CD4-positive, alpha-beta memory T cell (primary cell): ENCODE measurements around the gene ITM2C. TPM values are rescaled to one million over a fixed set of nuclear protein-coding genes. Genes with fewer than 3 reads are reported as not detected.

Experiments used
- CTCF ChIA-PET: fragments of 350-600 bp; sonication (Branson Sonifier 250); formaldehyde crosslinking; loops from one replicate; lab custom pipeline; 2021; ENCODE audit warnings: inconsistent platforms; ENCODE audit not compliant: partially characterized antibody; lab: Charles Lee
- POLR2A ChIA-PET: fragments of 350-600 bp; sonication (Branson Sonifier 250); formaldehyde crosslinking; loops from one replicate; lab custom pipeline; 2021; ENCODE audit not compliant: partially characterized antibody; lab: Charles Lee
- DNase-seq, 5 donors: peaks; one replicate each; pipeline versions ENCODE4 v3.0.0 to v3.0.0-alpha.2; 2020 to 2022; ENCODE audit warnings: mixed read lengths in 1 of 5
- H3K27ac ChIP-seq: one replicate; pipeline ENCODE4 v1.7.0; 2013; ENCODE audit warnings: low read depth, low read length
- H3K27me3 ChIP-seq: 2 replicates; pipeline ENCODE4 v1.7.0; 2013; ENCODE audit warnings: mild to moderate bottlenecking, low read length, moderate library complexity; ENCODE audit not compliant: insufficient read depth
- H3K36me3 ChIP-seq: 2 replicates; pipeline ENCODE4 v1.7.0; 2013; ENCODE audit warnings: mild to moderate bottlenecking, low read length, moderate library complexity; ENCODE audit not compliant: insufficient read depth
- H3K4me1 ChIP-seq: 2 replicates; pipeline ENCODE4 v1.7.0; 2013; ENCODE audit warnings: mild to moderate bottlenecking, low read length, moderate library complexity; ENCODE audit not compliant: insufficient read depth
- H3K4me3 ChIP-seq, 2 donors: one replicate each; pipeline ENCODE4 v1.7.0; 2013; ENCODE audit warnings: low read length in 2 of 2, mild to moderate bottlenecking in 1 of 2
- H3K9me3 ChIP-seq, 2 donors: one replicate each; pipeline ENCODE4 v1.7.0; 2013; ENCODE audit warnings: low read length in 2 of 2, control low read depth in 1 of 2; ENCODE audit not compliant: control insufficient read depth in 1 of 2
- H3K27ac Mint-ChIP-seq, 7 donors: one replicate each; pipeline ENCODE4 v1.8.0; 2020 to 2021; ENCODE audit warnings: mixed read lengths in 7 of 7, mild to moderate bottlenecking in 6 of 7, inconsistent platforms in 3 of 7, moderate library complexity in 3 of 7
- H3K27me3 Mint-ChIP-seq, 2 donors: one replicate each; pipeline ENCODE4 v1.8.0; 2020 to 2021; ENCODE audit warnings: mixed read lengths in 2 of 2
- H3K36me3 Mint-ChIP-seq, 2 donors: one replicate each; pipeline ENCODE4 v1.8.0; 2020 to 2021; ENCODE audit warnings: mixed read lengths in 2 of 2, inconsistent platforms in 1 of 2, mild to moderate bottlenecking in 1 of 2
- H3K4me1 Mint-ChIP-seq, 4 donors: one replicate each; pipeline ENCODE4 v1.8.0; 2020 to 2021; ENCODE audit warnings: mixed read lengths in 4 of 4, mild to moderate bottlenecking in 1 of 4
- H3K4me3 Mint-ChIP-seq, 8 donors: one replicate each; pipeline ENCODE4 v1.8.0; 2020 to 2021; ENCODE audit warnings: mixed read lengths in 8 of 8, mild to moderate bottlenecking in 7 of 8, moderate library complexity in 6 of 8, inconsistent platforms in 3 of 8
- H3K9me3 Mint-ChIP-seq, 8 donors: one replicate each; pipeline ENCODE4 v1.8.0; 2020 to 2021; ENCODE audit warnings: mixed read lengths in 8 of 8, mild to moderate bottlenecking in 5 of 8, inconsistent platforms in 3 of 8, moderate library complexity in 1 of 8
- intact Hi-C: fragments of 100-400 bp; cut with micrococcal nuclease; formaldehyde crosslinking; loops from one replicate; pipeline ENCODE4 v1.15.1; 2023
- polyA plus RNA-seq, 2 donors: library from polyadenylated mRNA; unstranded; fragments of 300-500 nt; fragmentation: Illumina TruSeq; gene quantifications; one replicate each; pipeline ENCODE4 v1.2.3, GENCODE V29; 2021
- total RNA-seq, 2 experiments: library from RNA; stranded (reverse); gene quantifications; one replicate each; pipeline ENCODE4 v1.2.3, GENCODE V29; 2021

Gene ITM2C
- total and polyA plus RNA-seq, 4 experiments from 2014 or later, result 24.1 to 40.8 (median 28.4) TPM

- peaks cover 5 to 35% (median 22%) of the 10 kb centered on the region in 4 donors for H3K4me1 Mint-ChIP-seq
- peak overlapping the region in 5 of 7 donors; percentile 7 to 82 (median 57) for H3K27ac Mint-ChIP-seq
- CTCF ChIA-PET, result interaction anchor here (0.7 to 1.8 kb wide), 3 partner anchors 16 to 48 kb away, joined by 3 to 7 read pairs (median 4); partner anchors contain the start of gene GPR55
- peaks cover 7 to 15% of the 10 kb centered on the region in 2 donors for H3K36me3 Mint-ChIP-seq
- Histone ChIP-seq H3K27ac (no peak overlapping the region), H3K4me3 (no peak overlapping the region), H3K9me3 (no peaks in the 10 kb centered on the region), H3K36me3 (no peaks in the 10 kb centered on the region), H3K4me1 (peaks cover 22% of the 10 kb centered on the region), H3K27me3 (no peaks in the 10 kb centered on the region)
- DNase-seq, result no peak
- no peaks in the 10 kb centered on the region for H3K9me3 Mint-ChIP-seq
- H3K4me3 Mint-ChIP-seq, result peak overlapping the region in 2 of 8 donors; percentile 30 to 57
- POLR2A ChIA-PET, result interaction anchor here (1.9 to 2.7 kb wide), 2 partner anchors 11 to 12 kb away, joined by 8 to 12 read pairs; partner anchors contain the start of gene ITM2C
- intact Hi-C loops, result no loop called here
- H3K27me3 Mint-ChIP-seq, result no peaks in the 10 kb centered on the region
These were observed 12.5 kb downstream of the ITM2C start for GRCh38 chr2:230877116-230877758.

GRCh38 chr2:230877759-230878598, 13.2 kb downstream of the ITM2C start:
- Histone ChIP-seq H3K27ac (no peak overlapping the region), H3K36me3 (no peaks in the 10 kb centered on the region), H3K27me3 (no peaks in the 10 kb centered on the region), H3K9me3 (no peaks in the 10 kb centered on the region), H3K4me1 (peaks cover 15% of the 10 kb centered on the region), H3K4me3 (no peak overlapping the region)
- peaks cover 1 to 29% (median 17%) of the 10 kb centered on the region in 4 donors for H3K4me1 Mint-ChIP-seq
- no peaks in the 10 kb centered on the region for H3K9me3 Mint-ChIP-seq
- peak overlapping the region in 2 of 8 donors; percentile 30 to 57 for H3K4me3 Mint-ChIP-seq
- peak overlapping the region in 4 of 7 donors; percentile 26 to 82 (median 68) for H3K27ac Mint-ChIP-seq
- H3K27me3 Mint-ChIP-seq, result no peaks in the 10 kb centered on the region
- peak in 4 of 5 donors; percentile 32 to 77 (median 40) for DNase-seq
- intact Hi-C loops, result no loop called here
- peaks cover 7 to 15% of the 10 kb centered on the region in 2 donors for H3K36me3 Mint-ChIP-seq
- CTCF ChIA-PET, result interaction anchor here (0.7 to 1.8 kb wide), 6 partner anchors 13 to 54 kb away, joined by 3 to 7 read pairs (median 4); partner anchors contain the start of genes GPR55 and ITM2C
- POLR2A ChIA-PET, result interaction anchor here (1.9 to 2.7 kb wide), 2 partner anchors 11 to 13 kb away, joined by 8 to 12 read pairs; partner anchors contain the start of gene ITM2C

DNA sequence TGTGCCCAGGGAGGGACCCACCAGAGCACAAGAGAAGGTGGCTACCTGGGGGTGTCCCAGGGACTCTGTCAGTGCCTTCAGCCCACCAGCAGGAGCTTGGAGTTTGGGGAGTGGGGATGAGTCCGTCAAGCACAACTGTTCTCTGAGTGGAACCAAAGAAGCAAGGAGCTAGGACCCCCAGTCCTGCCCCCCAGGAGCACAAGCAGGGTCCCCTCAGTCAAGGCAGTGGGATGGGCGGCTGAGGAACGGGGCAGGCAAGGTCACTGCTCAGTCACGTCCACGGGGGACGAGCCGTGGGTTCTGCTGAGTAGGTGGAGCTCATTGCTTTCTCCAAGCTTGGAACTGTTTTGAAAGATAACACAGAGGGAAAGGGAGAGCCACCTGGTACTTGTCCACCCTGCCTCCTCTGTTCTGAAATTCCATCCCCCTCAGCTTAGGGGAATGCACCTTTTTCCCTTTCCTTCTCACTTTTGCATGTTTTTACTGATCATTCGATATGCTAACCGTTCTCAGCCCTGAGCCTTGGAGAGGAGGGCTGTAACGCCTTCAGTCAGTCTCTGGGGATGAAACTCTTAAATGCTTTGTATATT, 14.0 kb downstream of the ITM2C start:
- H3K4me3 Mint-ChIP-seq, result peak overlapping the region in 1 of 8 donors; percentile 20
- ChIA-PET CTCF (interaction anchor here (1.3 to 1.8 kb wide), 6 partner anchors 12 to 55 kb away, joined by 3 to 7 read pairs (median 5); partner anchors contain the start of gene ITM2C), POLR2A (interaction anchor here (1.9 to 2.7 kb wide), 2 partner anchors 12 to 14 kb away, joined by 8 to 12 read pairs; partner anchors contain the start of gene ITM2C)
- H3K27me3 Mint-ChIP-seq, result no peaks in the 10 kb centered on the region
- H3K4me1 Mint-ChIP-seq, result peaks cover 2 to 28% (median 15%) of the 10 kb centered on the region in 4 donors
- no peak for DNase-seq
- peak overlapping the region in 1 of 7 donors; percentile 32 for H3K27ac Mint-ChIP-seq
- no peak overlapping the region for H3K27ac ChIP-seq
- intact Hi-C loops, result no loop called here
- no peaks in the 10 kb centered on the region for H3K27me3 ChIP-seq
- no peak overlapping the region for H3K4me3 ChIP-seq
- H3K9me3 ChIP-seq, result no peaks in the 10 kb centered on the region
- peaks cover 8% of the 10 kb centered on the region for H3K4me1 ChIP-seq
- no peaks in the 10 kb centered on the region for H3K9me3 Mint-ChIP-seq
- H3K36me3 Mint-ChIP-seq, result peaks cover 7 to 15% of the 10 kb centered on the region in 2 donors
- H3K36me3 ChIP-seq, result no peaks in the 10 kb centered on the region

DNA sequence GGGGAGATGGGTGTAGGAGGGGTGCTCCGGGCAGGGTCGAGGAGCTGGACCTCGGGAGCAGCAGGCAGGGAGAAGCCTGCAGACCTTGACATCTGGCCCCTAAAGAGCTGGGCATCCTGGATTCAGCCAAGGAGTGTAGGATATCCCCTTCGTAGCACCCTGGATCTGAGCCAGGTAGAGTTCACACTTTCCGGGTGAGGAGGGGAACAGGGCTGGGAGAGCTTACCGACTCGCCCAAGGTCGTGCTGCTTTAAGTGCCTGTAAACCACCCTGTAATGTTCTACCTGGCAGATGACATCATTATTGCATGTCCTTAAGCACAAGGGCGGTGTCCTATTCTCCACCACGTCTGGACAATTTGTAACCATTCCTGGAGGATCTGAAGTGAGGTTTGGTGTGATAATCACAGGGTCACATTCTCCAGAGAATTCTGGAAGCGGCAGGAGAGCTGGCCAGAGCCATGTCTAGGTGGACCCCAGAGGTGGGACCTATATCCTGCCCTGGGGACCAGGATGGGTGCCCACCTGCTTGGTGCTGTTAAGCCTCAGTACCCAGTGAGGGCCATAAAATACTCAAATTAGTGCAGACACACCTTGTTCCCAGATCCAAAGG, 14.6 kb downstream of the ITM2C start:
- POLR2A ChIA-PET, result interaction anchor here (2.7 kb wide), 1 partner anchor 13 kb away, joined by 12 read pairs; no protein-coding TSS in a partner anchor
- no peaks in the 10 kb centered on the region for H3K27me3 Mint-ChIP-seq
- peaks cover 2 to 28% (median 10%) of the 10 kb centered on the region in 4 donors for H3K4me1 Mint-ChIP-seq

DNA sequence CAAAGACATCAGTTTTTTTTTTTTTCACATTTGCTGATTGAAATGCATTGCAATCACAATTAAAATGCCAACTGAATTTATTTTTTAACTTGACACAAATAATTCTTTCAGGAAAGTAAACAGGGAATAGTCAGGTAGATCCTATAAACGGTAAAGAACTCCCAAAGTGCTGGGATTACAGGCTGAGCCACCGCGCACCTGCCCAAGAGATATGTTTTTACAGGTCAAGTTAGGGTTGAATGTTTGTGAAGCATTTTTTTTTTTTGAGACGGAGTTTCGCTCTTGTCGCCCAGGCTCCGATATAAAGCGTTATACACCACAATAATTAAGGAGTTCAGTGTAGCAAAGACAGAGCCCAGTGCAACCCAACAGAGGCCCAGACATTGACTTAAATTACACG, 15.1 kb downstream of the ITM2C start:
- Mint-ChIP-seq H3K4me3 (no peak overlapping the region), H3K27ac (no peak overlapping the region), H3K27me3 (no peaks in the 10 kb centered on the region), H3K9me3 (no peaks in the 10 kb centered on the region), H3K36me3 (peaks cover 7 to 15% of the 10 kb centered on the region in 2 donors), H3K4me1 (peaks cover 2 to 26% (median 8%) of the 10 kb centered on the region in 4 donors)
- intact Hi-C loops, result no loop called here
- POLR2A ChIA-PET, result no interaction called here
- peaks cover 5% of the 10 kb centered on the region for H3K4me1 ChIP-seq
- H3K4me3 ChIP-seq, result no peak overlapping the region
- H3K36me3 ChIP-seq, result no peaks in the 10 kb centered on the region
- no peaks in the 10 kb centered on the region for H3K9me3 ChIP-seq
- H3K27me3 ChIP-seq, result no peaks in the 10 kb centered on the region
- no peak for DNase-seq
- CTCF ChIA-PET, result interaction anchor here (1.6 kb wide), 1 partner anchor 13 kb away, joined by 6 read pairs; no protein-coding TSS in a partner anchor
- no peak overlapping the region for H3K27ac ChIP-seq

More for the DNA sequence above, 14.6 kb downstream of the ITM2C start:
- no peak overlapping the region for H3K27ac ChIP-seq
- no peak for DNase-seq
- H3K9me3 Mint-ChIP-seq, result no peaks in the 10 kb centered on the region
- peaks cover 7 to 15% of the 10 kb centered on the region in 2 donors for H3K36me3 Mint-ChIP-seq
- intact Hi-C loops, result no loop called here
- H3K27me3 ChIP-seq, result no peaks in the 10 kb centered on the region
- peaks cover 5% of the 10 kb centered on the region for H3K4me1 ChIP-seq
- no peaks in the 10 kb centered on the region for H3K36me3 ChIP-seq
- no peak overlapping the region for H3K4me3 ChIP-seq
- H3K27ac Mint-ChIP-seq, result peak overlapping the region in 1 of 7 donors; percentile 68
- no peak overlapping the region for H3K4me3 Mint-ChIP-seq
- H3K9me3 ChIP-seq, result no peaks in the 10 kb centered on the region
- CTCF ChIA-PET, result interaction anchor here (1.3 to 1.8 kb wide), 5 partner anchors 12 to 55 kb away, joined by 3 to 7 read pairs (median 5); partner anchors contain the start of gene ITM2C

DNA sequence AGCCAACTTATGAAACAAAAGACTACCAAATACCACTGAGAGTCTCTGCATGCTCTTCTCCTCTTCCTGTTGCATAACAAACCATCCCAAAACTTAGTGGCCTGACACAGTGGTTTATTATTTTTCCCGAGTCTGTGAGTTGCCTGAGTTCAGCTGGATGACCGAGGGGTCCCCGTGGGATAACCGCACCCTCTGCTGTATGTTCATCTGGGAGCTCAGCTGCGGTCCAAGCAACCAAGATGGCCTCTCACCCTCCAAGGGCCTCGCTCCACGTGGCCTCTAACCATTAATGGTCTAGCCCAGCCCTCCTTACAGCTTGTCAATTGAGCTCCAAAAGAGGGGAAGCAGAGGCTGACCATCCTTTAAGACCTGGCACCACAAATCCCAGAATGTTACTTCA, 17.1 kb downstream of the ITM2C start:
- H3K4me1 Mint-ChIP-seq, result peaks cover 2 to 24% (median 8%) of the 10 kb centered on the region in 4 donors
- H3K36me3 Mint-ChIP-seq, result peaks cover 6 to 15% of the 10 kb centered on the region in 2 donors
- intact Hi-C loops, result no loop called here
- DNase-seq, result no peak
- H3K9me3 Mint-ChIP-seq, result no peaks in the 10 kb centered on the region
- no peak overlapping the region for H3K4me3 Mint-ChIP-seq
- peaks cover 5% of the 10 kb centered on the region for H3K4me1 ChIP-seq
- no peaks in the 10 kb centered on the region for H3K36me3 ChIP-seq
- H3K27me3 ChIP-seq, result no peaks in the 10 kb centered on the region
- H3K27ac ChIP-seq, result no peak overlapping the region
- no peaks in the 10 kb centered on the region for H3K27me3 Mint-ChIP-seq
- H3K4me3 ChIP-seq, result no peak overlapping the region
- POLR2A ChIA-PET, result no interaction called here
- H3K9me3 ChIP-seq, result no peaks in the 10 kb centered on the region
- H3K27ac Mint-ChIP-seq, result no peak overlapping the region
- CTCF ChIA-PET, result interaction anchor here (1.4 kb wide), 1 partner anchor 57 kb away, joined by 4 read pairs; no protein-coding TSS in a partner anchor
